HG03342 (cell line): ENCODE results near the gene SBF1.

Experiments
- ATAC-seq: cut with Tn5 transposase; IDR thresholded peaks from one replicate; pipeline ENCODE4 v1.9.1; 2021; ENCODE audit warnings: mild to moderate bottlenecking, moderate library complexity; ENCODE audit not compliant: unreplicated experiment

The SBF1 gene

DNA sequence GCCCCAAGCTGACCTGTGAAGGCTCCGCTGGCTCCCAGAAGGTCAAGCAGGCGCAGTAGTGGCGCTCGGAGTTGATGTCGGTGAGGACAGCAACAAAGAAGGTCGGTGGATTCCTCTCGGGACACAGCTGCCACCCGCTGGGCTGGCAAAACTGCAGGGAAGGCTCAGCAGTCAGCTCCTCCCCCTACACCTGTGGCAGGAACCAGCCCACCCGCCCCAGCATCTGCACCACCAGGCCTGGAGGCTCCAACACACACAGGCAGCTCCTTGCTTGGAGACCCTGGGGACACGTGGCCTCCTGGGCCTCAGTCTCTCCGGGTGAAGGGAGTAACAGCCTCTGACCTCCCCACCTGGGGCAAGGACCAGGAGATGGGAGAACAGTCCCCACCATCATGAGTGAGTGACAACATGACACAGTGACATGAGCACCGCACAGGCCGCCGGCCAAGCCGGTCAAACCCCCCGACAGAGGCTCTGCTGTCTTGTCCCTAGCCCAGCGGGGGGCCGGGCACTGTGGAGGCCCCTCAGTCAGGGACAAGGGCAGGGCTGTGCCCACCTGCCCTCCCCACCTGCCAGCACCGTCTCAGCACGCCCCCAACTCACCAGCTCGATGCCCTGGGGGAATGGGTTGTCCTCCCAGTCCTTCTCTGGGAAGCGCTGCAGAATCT, 6.9 kb downstream of the SBF1 start:
- no peak for ATAC-seq

DNA sequence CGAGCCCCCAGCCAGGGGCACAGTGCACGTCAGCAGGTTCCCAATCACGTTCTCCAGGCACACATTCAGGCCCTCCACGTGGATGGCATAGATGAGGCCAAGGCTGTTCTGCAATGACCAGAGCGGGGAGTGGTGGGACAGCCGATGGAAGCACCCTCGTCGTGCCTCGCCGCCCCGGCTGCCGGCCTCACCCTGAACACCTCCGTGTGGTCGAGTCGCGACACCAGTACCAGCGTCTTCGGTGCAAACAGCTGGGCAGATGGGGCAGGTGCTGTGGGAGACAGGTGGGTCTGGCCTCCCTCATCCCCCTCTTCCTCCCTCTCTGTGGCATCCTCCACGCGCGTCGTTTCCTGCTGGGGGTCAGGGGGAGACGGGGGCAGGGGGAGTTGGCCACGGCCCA, 7.5 kb downstream of the SBF1 start:
- ATAC-seq, result no peak

DNA sequence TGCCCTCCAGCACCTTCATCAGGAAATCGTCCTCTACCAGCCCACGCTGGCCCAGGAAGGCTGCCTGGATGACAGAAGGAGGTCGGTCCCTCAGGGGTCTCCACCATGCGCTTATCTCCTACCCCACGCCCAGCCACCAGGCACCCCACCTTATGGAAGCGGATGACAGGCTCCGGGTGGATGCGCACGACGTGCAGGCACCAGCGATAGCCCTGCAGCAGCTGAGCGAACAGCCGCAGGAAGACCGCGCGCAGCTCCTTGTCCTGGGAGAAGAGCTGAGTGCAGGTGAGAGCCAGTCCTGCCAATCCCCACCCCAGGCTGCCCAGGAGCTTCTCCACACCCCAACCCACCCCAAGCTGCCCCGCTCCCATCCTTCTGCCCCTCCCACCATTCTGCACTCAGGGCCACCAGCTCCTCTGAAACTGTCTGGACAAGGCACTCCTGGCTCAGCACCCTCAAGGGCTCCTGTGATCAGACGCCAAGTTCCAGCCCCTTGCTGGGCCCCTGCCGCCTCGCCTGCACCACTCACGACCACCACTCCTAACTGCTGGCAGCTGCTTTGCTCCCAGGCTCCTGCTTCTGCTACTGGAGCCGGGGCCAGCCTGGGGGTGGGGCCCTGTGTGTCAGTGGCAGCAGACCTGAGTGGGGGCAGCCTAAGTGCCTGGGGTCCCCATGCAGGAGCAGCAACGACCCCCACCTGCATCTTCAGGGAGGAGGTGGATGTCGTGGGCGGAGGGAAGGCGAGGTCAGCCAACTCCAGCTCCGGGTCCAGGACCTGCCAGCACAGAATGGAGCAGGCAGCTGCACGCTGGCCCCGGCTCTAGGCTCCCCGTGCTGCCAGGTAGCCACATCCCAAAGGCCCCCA, 9.5 kb downstream of the SBF1 start:
- ATAC-seq, result no peak

DNA sequence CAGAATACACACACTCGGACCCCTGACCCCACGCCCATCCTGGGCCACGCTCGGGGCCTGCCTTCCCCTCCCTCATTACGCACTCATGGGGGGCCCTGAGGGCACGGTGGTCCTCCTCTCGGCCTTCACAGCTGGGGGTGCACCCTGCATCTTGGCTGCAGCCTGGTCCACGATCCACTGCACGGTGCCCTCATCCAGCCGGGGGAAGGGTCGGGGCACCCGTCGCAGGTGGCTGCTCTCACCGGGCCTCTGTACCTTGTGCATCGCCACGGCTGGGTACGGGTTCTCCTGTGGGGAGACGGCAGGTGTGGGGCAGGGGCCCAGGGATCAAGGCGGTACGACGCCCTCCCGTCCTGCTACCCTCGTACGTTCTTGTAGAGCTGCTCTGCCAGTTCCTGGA, 10.4 kb downstream of the SBF1 start:
- ATAC-seq, result no peak

DNA sequence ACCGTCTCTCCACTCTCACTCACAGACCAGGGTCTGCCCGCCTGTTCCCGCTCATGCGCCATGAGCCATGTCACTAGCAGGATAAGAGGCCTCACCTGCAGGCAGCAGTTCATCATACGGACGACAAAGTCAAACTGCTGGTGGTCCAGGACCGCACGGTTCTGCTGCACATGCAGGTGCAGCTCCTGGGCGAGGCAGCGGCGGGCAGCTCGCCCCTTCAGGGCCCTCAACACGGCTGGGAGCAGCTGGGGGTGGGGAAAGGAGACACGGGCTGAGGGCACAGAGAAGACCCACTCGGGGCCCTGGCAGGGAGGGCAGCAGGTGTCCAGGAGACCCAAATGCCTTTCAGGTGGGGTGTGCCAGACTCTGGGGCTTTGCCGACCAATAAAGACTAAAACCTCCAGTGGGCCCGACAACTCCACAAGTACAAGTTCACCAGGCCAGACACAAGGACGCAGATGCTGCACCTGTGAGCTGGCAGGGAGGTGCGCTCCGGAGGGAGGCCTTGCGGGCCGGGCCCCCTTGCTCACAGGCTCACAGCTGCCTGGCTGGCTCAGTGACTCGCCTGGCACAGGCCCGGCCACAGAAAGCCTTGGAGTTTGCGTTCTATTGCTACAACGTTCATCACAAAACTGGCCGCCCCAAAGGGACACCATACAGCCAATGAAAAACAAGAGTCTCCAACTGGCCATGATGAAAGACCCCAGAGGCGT, 11.5 kb downstream of the SBF1 start:
- no peak for ATAC-seq

DNA sequence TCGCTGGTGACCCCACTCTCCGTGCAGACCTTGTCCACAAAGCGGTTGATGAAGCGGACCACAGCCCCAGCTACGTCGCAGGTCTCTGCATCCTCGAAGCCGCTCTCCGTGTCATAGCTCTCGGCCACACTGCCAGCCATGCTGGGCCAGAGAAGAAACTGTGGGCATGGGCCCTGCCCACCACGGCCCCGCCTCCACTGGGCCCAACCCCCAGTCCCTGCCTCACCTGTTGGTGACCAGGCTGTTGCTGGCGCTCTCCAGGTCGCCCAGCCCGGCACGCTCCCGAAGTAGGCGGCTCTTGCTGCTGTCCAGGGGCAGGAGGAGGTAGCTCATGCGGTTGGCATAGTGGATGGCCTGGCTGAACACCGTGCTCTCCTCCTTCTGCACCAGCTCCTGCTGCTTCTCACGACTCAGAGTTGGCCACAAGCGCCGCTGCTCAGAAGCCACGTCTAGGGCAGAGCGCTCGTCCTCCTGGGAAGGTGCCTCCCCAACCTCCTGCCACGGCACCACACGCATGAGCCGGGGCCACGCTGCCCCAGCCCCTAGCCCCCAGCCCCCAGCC, 12.8 kb downstream of the SBF1 start:
- ATAC-seq, result no peak

DNA sequence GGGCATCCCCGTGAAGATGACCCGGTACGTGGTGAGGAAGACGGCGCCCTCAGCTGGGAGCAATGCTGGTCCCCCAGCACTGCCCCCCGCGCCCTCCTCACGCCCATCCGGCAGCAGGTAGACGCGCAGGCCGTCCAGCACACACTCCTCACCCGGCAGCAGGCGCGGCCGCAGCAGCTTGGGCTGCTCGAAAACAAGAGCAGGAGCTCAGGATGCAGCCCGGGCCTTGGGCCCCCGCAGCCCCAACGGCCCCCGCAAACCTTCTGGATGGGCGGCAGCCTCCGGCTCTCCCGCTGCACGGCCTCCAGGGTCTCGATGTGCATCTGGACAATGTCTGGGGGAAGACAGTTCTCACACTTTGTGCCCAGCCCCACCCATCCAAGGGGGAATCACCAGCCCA, 13.3 kb downstream of the SBF1 start:
- ATAC-seq, result no peak

DNA sequence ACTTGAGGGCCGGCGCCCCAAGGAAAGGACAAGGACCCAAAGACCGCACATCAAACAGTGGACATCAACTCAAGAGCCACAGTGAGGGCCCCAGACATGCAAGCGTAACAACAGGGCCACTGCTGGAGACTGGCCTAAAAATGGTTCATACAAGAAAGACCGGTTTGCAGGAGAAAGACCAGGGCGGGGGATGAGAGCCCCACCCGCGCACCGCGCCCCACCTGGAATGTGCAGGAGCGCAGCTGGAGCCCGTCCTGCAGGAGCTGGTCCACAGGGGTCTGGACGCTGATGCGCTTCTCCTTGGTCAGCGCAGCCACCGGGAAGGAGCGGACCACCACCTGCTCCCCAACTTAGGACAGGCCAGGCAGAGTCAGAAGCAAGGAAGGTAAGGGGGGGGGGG, 13.9 kb downstream of the SBF1 start:
- no peak for ATAC-seq

DNA sequence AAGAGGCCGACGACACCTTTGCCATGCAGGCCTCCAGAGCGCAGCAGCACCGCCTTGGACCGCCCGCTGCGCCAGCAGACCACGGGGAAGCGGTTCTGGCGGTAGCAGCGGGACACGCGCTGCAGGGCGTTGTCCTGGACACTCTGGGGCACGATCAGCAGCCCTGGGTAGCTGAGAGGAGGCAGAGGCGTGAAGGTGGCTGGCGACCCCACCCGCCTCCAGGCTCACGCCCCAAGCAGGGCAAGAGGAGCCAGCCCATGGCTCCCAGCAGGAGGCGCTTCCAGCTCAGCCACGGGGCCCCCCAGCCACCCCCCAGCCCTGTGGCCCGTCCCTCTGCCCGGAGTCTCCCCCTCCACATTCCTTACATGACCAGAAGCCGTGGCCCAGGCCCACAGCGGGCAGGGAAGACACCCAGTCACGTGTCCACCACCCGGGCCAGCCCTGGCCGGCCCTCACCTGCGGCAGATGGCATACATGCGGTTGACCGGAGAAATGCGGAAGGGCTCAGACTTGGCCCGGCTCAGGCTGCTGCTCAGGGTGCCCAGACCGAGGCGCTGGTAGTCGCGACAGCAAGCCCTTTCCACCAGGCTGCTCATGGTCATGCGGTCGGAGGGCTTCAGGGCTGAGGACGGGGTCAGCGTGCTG, 15.2 kb downstream of the SBF1 start:
- no peak for ATAC-seq

DNA sequence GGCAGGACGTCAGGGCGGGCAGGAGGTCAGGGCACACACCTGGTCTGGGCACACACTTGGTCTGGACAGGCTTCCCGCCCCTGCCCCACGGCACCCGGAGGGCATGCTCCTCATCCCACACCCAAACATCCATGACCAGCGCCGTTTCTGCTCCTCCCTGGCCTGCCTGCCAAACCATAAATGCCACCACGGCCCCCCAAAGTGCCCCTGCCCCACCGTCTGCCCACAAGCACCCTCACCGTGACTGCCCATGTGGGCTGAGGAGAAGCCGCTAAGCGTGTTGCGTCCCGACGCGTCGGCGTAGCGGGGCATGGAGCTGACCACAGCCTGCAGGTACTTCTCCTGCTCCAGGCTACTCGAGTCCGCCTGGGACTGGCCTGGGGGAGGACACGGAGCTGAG, 15.8 kb downstream of the SBF1 start:
- ATAC-seq, result no peak

DNA sequence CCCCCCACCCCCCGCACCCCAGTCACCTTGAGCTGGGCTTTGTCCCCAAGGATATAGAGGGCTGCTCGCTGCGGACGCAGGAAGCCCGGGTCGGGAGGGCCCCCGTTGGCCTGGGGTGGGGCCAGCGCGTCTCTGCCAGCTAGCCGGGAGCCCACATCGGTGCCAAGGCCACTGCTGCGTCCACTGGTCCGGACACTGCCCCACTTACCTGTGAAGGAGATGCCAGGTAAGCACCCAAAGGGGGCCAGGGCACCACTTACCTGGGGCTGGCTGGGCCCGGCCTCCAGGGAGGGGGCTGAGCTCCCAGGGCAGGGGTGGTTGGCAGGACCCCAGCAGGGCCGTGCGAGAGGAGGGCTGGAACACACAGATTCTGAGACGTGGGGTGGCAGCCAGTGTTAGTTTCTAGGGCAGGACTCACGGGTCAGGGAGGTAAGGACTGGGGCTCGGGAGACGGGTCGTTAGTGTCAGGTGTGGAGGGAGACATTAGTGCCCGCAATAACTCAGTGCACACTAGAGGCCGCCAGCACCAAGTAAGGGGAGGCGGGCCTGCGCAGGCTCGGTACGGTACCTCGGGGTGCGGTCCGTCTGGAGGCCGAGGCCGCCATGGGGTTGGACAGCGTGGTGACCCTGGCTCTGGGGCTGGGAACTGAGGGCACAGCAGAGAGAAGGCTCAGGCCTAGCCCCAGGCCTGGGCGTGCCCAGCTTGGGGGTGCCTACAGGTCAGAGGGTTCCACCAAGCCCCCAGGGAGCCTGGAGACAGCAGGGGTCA, 18.2 kb downstream of the SBF1 start:
- ATAC-seq, result no peak

DNA sequence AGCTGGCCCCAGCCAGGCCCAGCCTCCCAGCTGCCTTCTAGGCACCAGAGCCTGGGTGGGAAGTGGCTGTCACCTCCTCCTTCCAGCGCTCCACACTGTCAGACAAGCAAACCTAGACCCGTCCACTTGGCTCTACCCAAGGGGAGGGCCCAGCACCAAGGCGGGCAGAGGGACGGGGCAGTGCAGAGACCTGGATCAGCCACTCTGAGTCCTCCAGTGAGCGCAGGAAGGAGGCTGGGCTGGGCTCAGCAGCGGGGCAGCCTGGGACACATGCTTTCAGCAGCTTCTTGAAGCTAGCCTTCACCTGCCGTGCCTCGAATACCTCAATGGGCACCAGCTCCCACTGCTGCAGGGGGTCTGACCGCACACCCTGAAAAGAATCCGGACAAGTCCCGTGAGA, 18.8 kb downstream of the SBF1 start:
- ATAC-seq, result no peak

DNA sequence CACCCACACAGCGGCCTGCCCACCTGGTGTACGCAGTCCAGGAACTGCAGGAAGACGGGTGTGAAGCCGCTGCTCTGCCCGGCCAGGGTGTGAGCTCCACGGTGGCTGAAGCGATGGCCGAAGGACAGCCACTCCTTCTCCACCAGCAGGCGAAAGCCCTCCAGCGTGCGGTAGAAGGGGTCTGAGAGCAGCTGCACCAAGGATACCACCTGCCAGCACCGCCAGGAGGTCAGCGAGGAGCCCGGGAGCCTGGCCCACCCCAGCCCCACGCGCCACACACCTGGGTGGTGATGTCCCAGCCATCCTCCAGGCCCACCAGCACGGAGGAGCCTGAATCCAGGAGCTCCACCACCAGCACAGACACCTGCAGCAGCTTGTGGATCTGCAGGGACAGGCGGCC, 19.6 kb downstream of the SBF1 start:
- no peak for ATAC-seq

DNA sequence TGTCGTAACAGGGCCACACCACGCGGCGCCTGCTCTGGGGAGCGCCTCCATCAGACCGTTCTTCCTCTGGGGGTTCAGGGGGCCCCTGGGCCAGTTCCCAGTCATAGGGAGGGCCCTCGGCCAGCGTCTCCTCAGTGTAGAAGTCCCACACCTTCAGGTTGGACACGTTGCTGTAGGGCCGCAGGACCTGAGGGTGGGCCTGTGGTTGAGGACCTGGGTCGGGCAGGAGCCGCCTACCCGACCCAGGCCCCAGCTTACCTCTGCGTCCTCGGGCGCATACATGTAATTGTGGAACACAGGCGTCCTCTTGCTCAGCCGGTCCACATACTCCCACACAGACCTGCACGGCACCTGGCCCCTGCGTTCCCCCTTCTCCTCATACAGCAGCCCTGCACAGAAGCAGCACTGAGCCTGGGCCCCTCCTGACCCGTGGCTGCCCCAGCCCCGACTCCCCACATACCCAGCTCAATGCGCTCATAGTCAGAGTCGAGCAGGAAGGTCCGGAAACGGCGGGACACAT, 20.2 kb downstream of the SBF1 start:
- no peak for ATAC-seq

DNA sequence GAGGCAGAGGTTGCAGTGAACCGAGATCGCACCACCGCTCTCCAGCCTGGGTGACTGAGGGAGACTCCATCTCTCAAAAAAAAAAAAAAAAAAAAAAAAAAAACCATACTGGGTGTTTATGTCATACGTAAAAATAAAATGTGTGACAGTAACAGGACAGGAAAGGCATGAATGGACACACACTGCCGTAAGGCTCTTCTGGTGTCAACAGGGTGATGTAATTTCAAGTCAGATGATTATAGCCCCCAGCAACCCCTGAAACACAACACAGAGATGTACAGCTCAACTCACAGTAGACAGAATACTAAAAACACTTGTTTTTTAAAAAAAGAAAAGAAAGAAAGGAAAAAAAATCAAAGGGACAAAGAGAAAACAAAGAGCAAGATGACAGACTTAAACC, 22.2 kb downstream of the SBF1 start:
- no peak for ATAC-seq

DNA sequence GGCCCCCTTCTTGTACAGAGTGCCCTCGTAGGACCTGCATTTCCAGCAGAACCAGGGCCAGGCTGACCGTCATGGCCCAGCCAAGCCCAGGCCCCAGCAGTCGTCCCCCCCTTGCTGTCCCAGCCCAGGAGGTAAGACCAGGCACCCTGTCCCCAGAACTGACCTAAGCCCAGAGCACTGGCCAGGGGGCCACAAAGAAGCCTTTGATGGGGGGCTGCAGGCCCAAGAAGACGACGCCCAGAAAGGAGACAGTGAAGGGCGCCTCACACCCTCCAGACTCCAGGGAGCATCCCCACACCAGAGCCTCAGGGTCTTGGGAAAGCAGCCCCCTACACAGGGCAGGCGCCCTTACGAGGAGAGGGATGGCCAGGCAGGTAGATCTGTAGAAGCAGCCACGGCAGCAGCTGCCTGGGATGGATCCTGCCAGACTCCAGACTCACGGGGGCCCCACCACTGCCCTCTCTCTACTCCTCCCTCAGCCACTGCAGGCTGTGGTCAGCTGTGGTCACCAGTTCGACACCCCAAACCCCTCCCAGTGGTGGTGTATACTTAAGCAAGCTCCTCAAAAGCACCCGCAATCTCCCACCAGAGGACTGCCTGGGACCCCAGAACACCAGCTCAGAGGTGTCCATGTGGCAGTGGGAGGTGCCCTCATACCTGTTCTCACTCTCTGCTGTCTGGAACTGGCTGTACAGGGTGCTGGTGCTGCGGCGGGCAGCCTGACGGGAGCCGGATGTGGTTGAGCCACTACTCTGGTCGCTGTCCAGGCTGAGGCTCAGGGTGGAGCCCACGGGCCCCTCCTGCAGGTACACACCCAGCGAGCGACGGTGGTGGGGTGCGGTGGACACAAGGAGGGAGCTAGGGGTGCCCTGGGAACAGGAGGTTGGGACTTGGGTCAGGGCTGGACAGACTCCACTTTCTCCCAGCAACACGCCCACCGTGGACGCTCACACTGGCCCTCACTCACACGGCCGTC, 27.0 kb downstream of the SBF1 start:
- ATAC-seq, result no peak

DNA sequence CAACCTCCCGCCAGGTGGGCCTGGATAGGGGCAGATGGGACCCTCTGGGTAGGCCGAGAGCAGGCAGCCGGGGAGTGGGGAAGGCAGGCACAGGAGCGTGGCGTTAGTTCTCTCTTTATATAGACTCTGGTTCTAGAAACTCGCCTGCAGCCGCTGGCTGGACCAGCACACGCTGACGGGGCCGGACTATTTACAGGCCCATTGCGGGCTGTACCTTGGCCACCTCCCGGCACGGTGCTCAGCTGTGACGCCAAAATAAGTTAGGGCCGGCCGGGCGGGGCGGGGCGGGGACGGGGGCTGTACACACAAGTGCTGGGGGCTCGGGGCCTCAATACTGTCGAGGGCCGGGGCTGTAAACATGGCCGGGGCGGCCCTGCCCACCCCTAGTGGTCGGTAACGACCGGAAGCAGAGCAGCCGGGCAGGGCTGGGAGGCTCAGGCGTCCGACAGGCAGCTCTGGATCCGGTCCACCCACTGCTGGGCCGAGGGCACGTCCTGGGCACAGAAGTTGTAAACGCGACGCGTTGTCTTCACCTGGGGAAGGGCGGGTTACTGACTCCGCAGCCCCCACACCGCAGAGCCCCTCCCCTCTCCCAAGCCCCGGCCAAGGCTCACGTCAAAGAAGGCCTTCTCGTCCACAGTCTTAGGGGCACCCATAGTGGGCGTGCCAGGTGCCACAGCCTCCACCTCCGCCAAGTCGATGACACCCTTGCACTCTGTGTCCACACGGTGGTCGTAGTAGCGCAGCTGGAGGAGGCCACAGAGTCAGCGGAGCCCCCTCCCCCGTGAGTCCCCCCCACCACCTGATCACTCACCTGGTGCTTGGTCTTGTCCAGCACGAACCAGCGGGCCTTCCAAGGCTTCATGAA, 27.9 kb downstream of the SBF1 start:
- no peak for ATAC-seq
